Ovary (tissue), 9 donors: ENCODE measurements around the gene LINGO4. TPM values are rescaled to one million over a fixed set of nuclear protein-coding genes. Genes with fewer than 3 reads are reported as not detected.

Experiments used
- DNase-seq, 5 donors: peaks; one replicate each; pipeline ENCODE4 v3.0.0-alpha.2; 2019 to 2020
- H3K27ac ChIP-seq, 2 donors: fragments of 200-600 bp; one replicate each; pipeline versions ENCODE4 v1.5.1 to v1.8.0; 2019 to 2022
- H3K27me3 ChIP-seq: fragments of 200-600 bp; one replicate; pipeline ENCODE4 v1.8.0; 2022
- H3K36me3 ChIP-seq: fragments of 200-600 bp; sonication (generic); one replicate; pipeline ENCODE4 v1.5.1; 2019
- H3K4me1 ChIP-seq: one replicate; pipeline ENCODE4 v1.8.1; 2013; ENCODE audit warnings: mild to moderate bottlenecking, moderate library complexity; ENCODE audit not compliant: insufficient read depth
- H3K4me3 ChIP-seq: fragments of 200-600 bp; sonication (generic); one replicate; pipeline ENCODE4 v1.5.1; 2017
- H3K9me3 ChIP-seq, 2 donors: fragments of 200-600 bp in 1 of 2; sonication (generic) in 1 of 2; one replicate each; pipeline versions ENCODE4 v1.5.1 to v1.8.1; 2013 to 2019; ENCODE audit warnings: mild to moderate bottlenecking in 1 of 2, moderate library complexity in 1 of 2
- CTCF ChIP-seq, 3 donors: fragments of 450-650 bp in 2 of 3; fragments of 200-600 bp in 1 of 3; IDR thresholded peaks; one replicate each; pipeline versions ENCODE4 v1.5.1 to v1.8.0; 2016 to 2022; ENCODE audit warnings: antibody characterized with exemption in 3 of 3, mild to moderate bottlenecking in 1 of 3
- EP300 ChIP-seq: sonication (generic); formaldehyde crosslinking; IDR thresholded peaks from one replicate; pipeline ENCODE4 v1.6.1; 2017; ENCODE audit warnings: antibody characterized with exemption
- POLR2A ChIP-seq: fragments of 450-650 bp; IDR thresholded peaks from one replicate; pipeline ENCODE4 v1.6.1; 2017; ENCODE audit warnings: antibody characterized with exemption, mild to moderate bottlenecking, moderate library complexity
- WGBS, 3 donors: extraction: QIAGEN DNeasy Blood & Tissue Kit in 1 of 3; methylation state at CpG; one replicate each; pipeline versions ENCODE4 v1.1.5 to v1.1.7; 2013 to 2017; 5-methylcytosine and 5-hydroxymethylcytosine counted together
- intact Hi-C, 4 donors: fragments of 100-400 bp; cut with DNase I; formaldehyde crosslinking; loops; one replicate each; pipeline versions ENCODE4 v1.11.0 to v1.15.1; 2022 to 2023
- polyA plus RNA-seq, 2 donors: library from polyadenylated mRNA; stranded (reverse); fragments of 200-250 nt in 1 of 2; fragments of 350-450 nt in 1 of 2; fragmentation: Illumina TruSeq in 1 of 2; extraction: RNeasy Lipid Tissue Mini Kit (QIAGEN cat#74804) in 1 of 2; gene quantifications; one replicate each; pipeline ENCODE4 v1.2.3, GENCODE V29; 2013 to 2014
- total RNA-seq, 7 donors: library from RNA; depleted of rRNA in 2 of 7; stranded (reverse); fragments of >200 nt in 2 of 7; fragmentation: NEBNext Ultra II Directional in 3 of 7; extraction: Animal tissue kit (Norgen Biotek cat#: 25700) in 3 of 7; gene quantifications; one replicate each; pipeline versions ENCODE4 v1.1.0 to v1.2.4, GENCODE V29; 2016 to 2023
- donor health status: DM: no; HTN: no; CAD: no; lungs with moderate emphysema.
- donor health status: DM: no; HTN: no; CAD: no.
- donor health status: Bipolar disorder and iron deficiency.
- donor health status: DM: yes; HTN: yes; CAD: no.
- donor health status: DM: no; HTN: no; CAD: no.
- donor health status: DM: yes; HTN: yes; CAD: no.

LINGO4 gene
- total and polyA plus RNA-seq, 9 donors, result 0.08 to 0.34 (median 0.10) TPM; not detected in 6

- TF ChIP-seq CTCF (IDR thresholded peaks at IDR 0.05), result no peak
- TF ChIP-seq EP300, result no peak
- TF ChIP-seq POLR2A, result no peak
- WGBS, 3 donors, result 95 to 100% (median 97%) methylated on average over 1 of the region's 1 CpG
Observed at GRCh38 chr1:151809985-151810556, 4.9 kb upstream of the LINGO4 start.

GRCh38 chr1:151809290-151809984 lies 4.2 kb upstream of the LINGO4 start:
- Histone ChIP-seq H3K4me1 (no peaks in the 10 kb centered on the region), H3K4me3 (no peak overlapping the region), H3K27ac (no peak overlapping the region), H3K9me3 (no peaks in the 10 kb centered on the region), H3K36me3 (no peaks in the 10 kb centered on the region), H3K27me3 (no peaks in the 10 kb centered on the region)
- DNase-seq, result no peak
- 62 to 67% (median 63%) methylated on average over 8 of the region's 8 CpGs for WGBS, 3 donors
- TF ChIP-seq CTCF (IDR thresholded peaks at IDR 0.05) (no peak), POLR2A (no peak), EP300 (no peak)
- intact Hi-C loops, result no loop called here

More at GRCh38 chr1:151809985-151810556, 4.9 kb upstream of the LINGO4 start:
- DNase-seq, result no peak
- Histone ChIP-seq H3K4me1 (no peaks in the 10 kb centered on the region), H3K36me3 (no peaks in the 10 kb centered on the region), H3K4me3 (no peak overlapping the region), H3K27me3 (no peaks in the 10 kb centered on the region), H3K27ac (no peak overlapping the region), H3K9me3 (no peaks in the 10 kb centered on the region)
- intact Hi-C loops, result no loop called here

- 44 to 74% (median 68%) methylated on average over 1 of the region's 1 CpG for WGBS, 3 donors
- Histone ChIP-seq H3K4me3 (no peak overlapping the region), H3K4me1 (no peaks in the 10 kb centered on the region), H3K27ac (no peak overlapping the region), H3K9me3 (no peaks in the 10 kb centered on the region), H3K27me3 (no peaks in the 10 kb centered on the region), H3K36me3 (no peaks in the 10 kb centered on the region)
- DNase-seq, result no peak
- TF ChIP-seq CTCF (IDR thresholded peaks at IDR 0.05), result no peak
- TF ChIP-seq EP300, result no peak
- TF ChIP-seq POLR2A, result no peak
- intact Hi-C loops, result no loop called here
Observed at GRCh38 chr1:151807766-151808165, 2.5 kb upstream of the LINGO4 start.

- no peak for TF ChIP-seq EP300
- no peak for TF ChIP-seq CTCF (IDR thresholded peaks at IDR 0.05)
- no peak for TF ChIP-seq POLR2A
- 74 to 80% (median 79%) methylated on average over 5 of the region's 5 CpGs for WGBS, 3 donors
- H3K36me3 ChIP-seq, result no peaks in the 10 kb centered on the region
- no peak overlapping the region for H3K27ac ChIP-seq
- H3K4me3 ChIP-seq, result no peak overlapping the region
- no peak for DNase-seq
- no peaks in the 10 kb centered on the region for H3K4me1 ChIP-seq
- no peaks in the 10 kb centered on the region for H3K9me3 ChIP-seq
- intact Hi-C loops, result no loop called here
- no peaks in the 10 kb centered on the region for H3K27me3 ChIP-seq
Observed at GRCh38 chr1:151807131-151807530, 1.9 kb upstream of the LINGO4 start.
